ENCODE measurements around the gene CDH13. TPM values are rescaled to one million over a fixed set of nuclear protein-coding genes. Genes with fewer than 3 reads are reported as not detected.

Gene CDH13
- total and polyA plus RNA-seq, 2 of the 8 experiments (the other 6 are each of a cell fraction or from before 2014, with no cell fraction given): 2.3 to 2.4 TPM

GRCh38 chr16:83118365-83118764 is 491.6 kb downstream of the CDH13 start:
- Histone ChIP-seq H3K27me3 (replicated peaks in 1 of 4; ENCODE audit: control insufficient read depth in 3 of 4, extremely low read depth in 1 of 4, insufficient read depth in 3 of 4, low read length in 3 of 4) (peaks cover 0 to 5% (median 0%) of the 10 kb centered on the region in 4 experiments; a peak in 2 of 7 replicates), H2BK5ac (ENCODE audit: low read depth, low read length) (no peak overlapping the region), H3K9ac (replicated peaks in 1 of 4; ENCODE audit: extremely low read depth in 1 of 4, low read depth in 3 of 4, low read length in 3 of 4) (no peak overlapping the region), H3K27ac (ENCODE audit: low read depth, low read length) (no peak overlapping the region), H3K23me2 (ENCODE audit: low read depth, low read length) (peaks cover 2% of the 10 kb centered on the region; the same call in 1 of the 2 replicates), H3K79me1 (ENCODE audit: low read depth, low read length) (no peaks in the 10 kb centered on the region), H3K14ac (ENCODE audit: insufficient read length) (no peak overlapping the region), H3K79me2 (ENCODE audit: control insufficient read depth in 1 of 2, insufficient read depth in 2 of 2, low read length in 2 of 2) (no peaks in the 10 kb centered on the region), H3K9me3 (ENCODE audit: insufficient read depth in 2 of 2, low read depth in 1 of 2, low read length in 1 of 2) (no peaks in the 10 kb centered on the region), H4K8ac (ENCODE audit: extremely low read depth, insufficient read depth, low read length) (no peak overlapping the region; the same call in 1 of the 2 replicates), H2BK120ac (replicated peaks; ENCODE audit: low read depth, low read length) (no peak overlapping the region), H3K36me3 (ENCODE audit: control insufficient read depth in 2 of 4, insufficient read depth in 4 of 4, low read length in 3 of 4) (no peaks in the 10 kb centered on the region), H3K18ac (ENCODE audit: extremely low read depth, low read length) (no peak overlapping the region), H2BK20ac (ENCODE audit: low read length) (no peak overlapping the region), H2AFZ (ENCODE audit: low read length) (no peak overlapping the region), H4K5ac (ENCODE audit: insufficient read length, low read depth, low read length) (no peak overlapping the region), H3K4me2 (ENCODE audit: insufficient read depth in 1 of 2, low read depth in 2 of 2, low read length in 2 of 2) (no peak overlapping the region), H3K4me1 (replicated peaks in 1 of 4; ENCODE audit: control insufficient read depth in 3 of 4, insufficient read depth in 4 of 4, low read length in 3 of 4) (peaks cover 0 to 8% (median 4%) of the 10 kb centered on the region in 4 experiments; a peak in 4 of 7 replicates), H4K91ac (replicated peaks; ENCODE audit: insufficient read length, low read length) (no peak overlapping the region), H3K4me3 (ENCODE audit: extremely low read depth in 1 of 4, insufficient read depth in 2 of 4, low read depth in 3 of 4, low read length in 4 of 4) (no peak overlapping the region), H3K56ac (replicated peaks; ENCODE audit: insufficient read length, low read depth, low read length) (no peak overlapping the region), H4K20me1 (replicated peaks in 1 of 2; ENCODE audit: control insufficient read depth in 1 of 2, insufficient read depth in 2 of 2, low read length in 2 of 2) (no peaks in the 10 kb centered on the region), H3K4ac (replicated peaks; ENCODE audit: insufficient read length, low read depth, low read length) (no peak overlapping the region), H2AK5ac (ENCODE audit: low read depth, low read length) (no peak overlapping the region), H2BK15ac (ENCODE audit: low read length) (no peak overlapping the region), H2BK12ac (ENCODE audit: low read depth, low read length) (no peak overlapping the region), H3K23ac (ENCODE audit: insufficient read length) (no peak overlapping the region)
- FAIRE-seq (no peak), DNase-seq (ENCODE audit: low read depth in 1 of 2, low spot score in 2 of 2) (no peak)
- POLR2A ChIA-PET (ENCODE audit: partially characterized antibody): no interaction called here
- CTCF ChIA-PET (ENCODE audit: partially characterized antibody): interaction anchor here (0.6 to 1.7 kb wide), 3 partner anchors 95 to 101 kb away, joined by 3 to 6 read pairs (median 3); no protein-coding TSS in a partner anchor
- no peak for TF ChIP-seq CHD1 (IDR thresholded peaks at IDR 0.05; ENCODE audit: low read depth, low read length)
- TF ChIP-seq ATF3 (IDR thresholded peaks at IDR 0.05; ENCODE audit: insufficient read depth, low read depth, low read length): no peak
- no peak for TF ChIP-seq SIN3A (conservative IDR thresholded peaks at IDR 0.05 in 1 of 2, IDR thresholded peaks at IDR 0.05 in 1 of 2; ENCODE audit: low read depth in 1 of 2, low read length in 2 of 2)
- TF ChIP-seq TAF1 (IDR thresholded peaks at IDR 0.05; ENCODE audit: low read depth, low read length): no peak
- no peak for TF ChIP-seq KDM4A (IDR thresholded peaks at IDR 0.05; ENCODE audit: low read depth, low read length, severe bottlenecking)
- TF ChIP-seq KDM1A (IDR thresholded peaks at IDR 0.05; ENCODE audit: borderline replicate concordance, low read length): no peak
- no peak for TF ChIP-seq CHD2 (IDR thresholded peaks at IDR 0.05; ENCODE audit: low read length)
- 77% methylated on average over 8 of the region's 8 CpGs; no CpG with 5 or more reads in 1 of the 2 experiments for WGBS, 2 experiments (ENCODE audit: extremely low coverage in 1 of 2, insufficient coverage in 1 of 2, insufficient read length in 1 of 2, insufficient replicate concordance in 2 of 2, low coverage in 1 of 2, low lambda C conversion rate in 2 of 2, missing lambda C conversion rate in 1 of 2)
